Measurements from ENCODE around the gene RGP1.

The RGP1 gene, protein sequence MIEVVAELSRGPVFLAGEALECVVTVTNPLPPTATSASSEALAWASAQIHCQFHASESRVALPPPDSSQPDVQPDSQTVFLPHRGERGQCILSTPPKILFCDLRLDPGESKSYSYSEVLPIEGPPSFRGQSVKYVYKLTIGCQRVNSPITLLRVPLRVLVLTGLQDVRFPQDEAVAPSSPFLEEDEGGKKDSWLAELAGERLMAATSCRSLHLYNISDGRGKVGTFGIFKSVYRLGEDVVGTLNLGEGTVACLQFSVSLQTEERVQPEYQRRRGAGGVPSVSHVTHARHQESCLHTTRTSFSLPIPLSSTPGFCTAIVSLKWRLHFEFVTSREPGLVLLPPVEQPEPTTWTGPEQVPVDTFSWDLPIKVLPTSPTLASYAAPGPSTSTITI
- total RNA-seq: 18.6 to 48.6 (median 26.8) reads per million in 17 experiments

DNA sequence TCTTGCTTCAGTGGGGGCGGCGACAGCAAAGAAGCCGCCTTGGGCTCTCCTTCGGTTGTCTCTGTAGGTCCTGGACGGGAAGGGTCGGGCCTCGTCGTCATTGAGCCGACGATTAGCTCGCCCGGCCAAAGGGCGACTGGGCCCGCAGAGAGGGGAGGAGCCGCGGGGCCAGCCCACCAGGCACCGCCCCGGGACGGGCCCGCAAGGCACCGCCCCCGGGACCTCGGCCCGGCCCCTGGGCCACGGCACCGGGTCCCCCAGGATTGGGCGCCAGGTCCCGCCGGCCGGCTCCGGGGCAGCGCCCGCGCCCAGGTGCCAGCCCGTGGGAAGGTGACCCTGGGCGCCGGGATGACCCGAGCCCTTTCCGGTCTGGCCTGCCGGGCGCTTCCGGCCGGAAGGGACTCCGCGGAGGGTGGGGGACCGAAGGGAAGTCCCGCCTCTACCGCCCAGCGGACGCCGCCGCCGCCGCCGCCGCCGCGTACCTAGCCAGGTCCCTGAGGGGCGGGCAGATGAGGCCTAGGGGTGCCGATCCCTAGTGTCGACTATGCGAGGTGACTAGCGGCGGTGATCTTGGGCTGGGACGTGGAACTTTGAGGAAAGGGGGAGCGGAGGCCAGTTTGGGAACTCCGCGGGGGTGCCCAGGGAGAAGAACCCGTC lies at the start of gene RGP1, which contains the start of gene GBA2:
TSS of gene RGP1 (plus strand) at position 430 of the 657 bp plus-strand sequence. CDS start 469 bp downstream, outside the sequence.
TSS of gene GBA2 (minus strand) at position 371 of the 657 bp plus-strand sequence. CDS start 524 bp downstream, outside the sequence.
- DNase-seq: peak; percentile 76 to 94 (median 86)

GRCh38 chr9:35700031-35700430 lies 49.1 kb upstream of the RGP1 start:
- DNase-seq: no peak

- no peak for DNase-seq
Measured at GRCh38 chr9:35700942-35701341, 48.1 kb upstream of the RGP1 start.

DNA sequence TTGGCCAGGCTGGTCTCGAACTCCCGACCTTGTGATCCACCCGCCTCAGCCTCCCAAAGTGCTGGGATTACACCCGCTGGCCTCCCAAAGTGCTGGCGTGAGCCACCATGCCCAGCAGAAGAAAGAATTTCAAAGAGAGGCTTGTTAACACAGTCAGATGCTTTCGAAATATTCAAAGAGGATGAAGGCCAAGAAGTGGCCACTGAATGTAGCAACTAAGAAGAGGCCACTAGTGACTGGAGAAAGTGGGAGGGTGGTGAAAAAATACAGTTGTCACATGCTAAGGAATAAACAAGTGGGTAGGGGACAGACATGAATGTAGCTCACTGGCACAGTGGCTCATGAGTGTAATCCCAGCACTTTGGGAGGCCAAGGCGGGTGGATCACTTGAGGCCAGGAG lies 46.4 kb upstream of the RGP1 start:
- DNase-seq: peak in 3 of 4 experiments; percentile 24 to 54 (median 46)

- no peak for DNase-seq
Measured at GRCh38 chr9:35703906-35704672, 45.0 kb upstream of the RGP1 start.

GRCh38 chr9:35705372-35705771 lies 43.7 kb upstream of the RGP1 start:
- DNase-seq: peak in 1 of 4 experiments; percentile 20

DNA sequence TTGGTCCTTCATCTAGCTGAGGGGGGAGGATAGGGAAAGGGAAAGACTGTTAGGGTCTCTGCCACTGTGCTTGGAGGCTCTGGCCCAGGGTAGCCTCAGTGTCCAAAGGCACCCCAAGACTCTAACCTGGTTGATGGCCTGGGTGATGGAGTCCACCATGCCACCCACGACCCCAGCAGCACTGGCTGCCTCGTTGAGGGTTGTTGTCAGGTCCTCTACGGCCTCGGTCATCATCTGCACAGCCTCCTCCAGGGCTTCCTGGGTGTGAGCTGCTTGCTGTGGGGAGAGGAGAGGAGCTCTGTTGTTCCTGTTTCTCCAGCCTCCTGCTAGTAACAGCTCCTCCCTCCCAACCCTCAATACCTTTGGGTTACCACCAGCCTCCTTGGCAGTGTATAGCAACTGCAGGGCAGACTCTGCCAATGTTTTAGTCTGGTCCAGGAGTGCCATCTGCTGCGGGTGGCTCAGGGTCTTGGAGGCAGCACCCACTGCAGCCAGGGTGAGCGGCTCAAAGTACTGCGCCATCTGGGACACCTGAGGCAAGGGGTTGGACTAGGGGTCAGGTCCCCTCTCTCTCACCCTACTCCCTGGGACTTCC lies 43.2 kb upstream of the RGP1 start:
- DNase-seq: no peak

DNA sequence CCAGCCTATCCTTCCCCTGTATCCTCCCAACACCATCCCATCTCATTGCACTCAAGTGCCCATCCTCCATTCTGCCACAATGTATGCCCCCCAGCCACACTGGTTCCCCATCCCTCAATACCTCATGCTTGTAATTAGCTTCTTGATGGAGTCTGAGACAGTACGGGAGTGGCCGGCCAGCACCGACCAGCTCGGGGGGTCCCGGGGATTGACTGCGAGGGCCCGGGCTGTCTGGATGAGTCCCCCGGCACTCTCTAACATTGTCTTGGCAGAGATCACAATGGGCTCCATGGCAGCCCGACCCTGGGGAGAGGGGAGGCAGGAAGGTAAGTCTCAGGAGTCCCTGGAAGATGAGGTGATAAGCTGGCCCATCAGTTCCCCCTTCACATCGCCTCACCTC lies 42.1 kb upstream of the RGP1 start:
- no peak for DNase-seq

DNA sequence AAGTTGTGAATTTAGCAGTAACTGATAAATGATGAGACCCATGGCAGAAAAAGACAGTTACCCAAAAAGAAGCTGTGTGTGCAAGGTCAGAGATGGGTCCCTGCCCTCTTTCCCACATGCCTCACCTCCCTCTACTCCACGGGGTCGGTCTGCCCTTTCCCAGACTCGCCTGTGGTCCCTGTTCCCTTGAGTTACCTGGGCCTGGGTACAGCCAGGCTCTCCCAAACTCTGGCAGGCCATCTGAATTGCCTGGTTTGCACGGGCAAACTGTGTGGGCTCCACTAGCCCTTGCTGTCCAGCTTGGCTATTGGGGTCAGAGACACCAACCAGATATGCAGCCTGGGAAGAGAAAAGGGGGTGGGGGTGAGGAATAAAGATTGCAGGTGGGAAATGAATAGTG lies 40.9 kb upstream of the RGP1 start:
- DNase-seq: no peak

DNA sequence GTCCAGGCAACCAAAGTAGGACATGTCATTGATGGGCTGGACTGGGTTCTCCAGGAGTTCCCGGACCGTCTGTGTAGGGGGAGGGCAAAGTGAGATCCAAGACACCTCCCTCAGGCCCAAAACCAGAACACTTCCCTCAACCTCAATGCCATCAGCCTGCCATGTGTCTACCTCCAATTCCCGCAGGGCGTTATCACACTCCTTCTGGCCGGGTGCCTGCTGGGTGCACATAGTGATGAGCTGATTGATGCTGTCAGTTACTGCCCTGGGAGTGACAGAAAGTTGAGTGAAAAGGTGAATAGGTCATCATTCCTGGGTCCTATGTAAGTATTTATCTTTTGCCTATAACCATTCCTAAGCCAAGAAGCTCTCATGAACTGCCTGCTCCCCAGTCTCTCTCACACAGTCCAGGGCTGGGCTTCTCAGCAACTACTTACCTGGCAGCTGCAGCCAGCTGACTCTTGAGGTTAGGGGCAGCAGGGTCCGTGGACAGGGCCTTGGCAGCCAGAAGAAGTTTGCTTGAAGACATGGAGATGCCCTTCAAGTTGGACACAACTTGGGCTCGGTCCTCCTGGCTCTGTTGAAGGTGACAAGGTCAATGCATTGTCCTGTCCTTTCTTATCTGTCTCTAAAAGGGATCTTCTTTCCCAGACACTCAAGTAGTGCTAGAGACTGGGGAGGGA lies 38.1 kb upstream of the RGP1 start:
- DNase-seq: no peak

GRCh38 chr9:35711501-35712428 lies 37.3 kb upstream of the RGP1 start:
- no peak for DNase-seq

DNA sequence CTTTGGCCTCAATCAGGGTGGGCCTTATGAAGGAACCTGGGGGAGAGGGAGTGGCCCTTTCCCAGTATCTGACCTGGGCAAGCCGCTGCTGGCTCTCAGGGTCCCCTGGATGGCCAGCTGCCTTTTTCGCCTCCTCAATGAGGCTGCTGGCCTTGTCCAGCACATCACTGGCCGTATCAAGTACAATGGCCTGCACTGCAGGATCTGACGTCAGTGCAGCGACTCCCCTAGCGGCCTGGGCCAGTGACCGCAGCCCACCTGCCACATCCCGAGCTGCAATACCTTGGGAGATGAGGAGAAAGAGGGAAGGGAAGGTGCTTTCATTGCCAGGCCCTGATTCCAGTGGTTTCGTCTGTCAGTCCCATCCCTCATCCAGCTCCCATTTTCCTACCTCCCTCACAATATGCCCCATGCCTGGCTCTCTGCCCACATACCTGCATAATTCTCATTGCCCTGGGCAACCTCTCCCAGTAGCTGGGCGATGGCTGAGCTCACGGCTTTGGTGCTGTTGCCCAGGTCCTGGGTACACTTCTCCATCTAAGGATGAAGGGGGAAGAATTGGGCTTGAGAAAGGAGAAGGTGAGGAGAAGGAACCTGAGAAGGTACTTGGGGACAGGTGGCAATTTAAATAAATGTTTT lies 36.2 kb upstream of the RGP1 start:
- no peak for DNase-seq

GRCh38 chr9:35713578-35713977 lies 35.5 kb upstream of the RGP1 start:
- no peak for DNase-seq

DNA sequence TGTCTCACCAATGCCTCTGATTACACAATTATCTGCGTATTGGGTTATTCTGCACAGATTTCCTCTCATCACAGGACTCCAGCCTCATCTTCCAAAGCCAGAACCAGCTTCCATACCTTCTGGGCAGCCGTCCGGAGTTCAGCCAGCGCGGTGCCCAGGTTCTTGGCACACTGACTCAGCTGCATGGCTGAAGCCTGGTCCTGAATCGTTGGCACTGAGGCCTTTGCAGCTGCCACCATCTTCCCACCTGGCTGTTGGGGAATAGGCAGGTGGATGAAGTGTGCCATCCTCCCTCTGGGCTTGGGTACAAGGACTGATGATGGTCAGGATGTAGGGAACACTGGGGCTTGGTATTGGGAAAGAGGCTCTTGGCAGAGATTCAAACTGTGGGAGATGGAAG lies 35.0 kb upstream of the RGP1 start:
- no peak for DNase-seq

DNA sequence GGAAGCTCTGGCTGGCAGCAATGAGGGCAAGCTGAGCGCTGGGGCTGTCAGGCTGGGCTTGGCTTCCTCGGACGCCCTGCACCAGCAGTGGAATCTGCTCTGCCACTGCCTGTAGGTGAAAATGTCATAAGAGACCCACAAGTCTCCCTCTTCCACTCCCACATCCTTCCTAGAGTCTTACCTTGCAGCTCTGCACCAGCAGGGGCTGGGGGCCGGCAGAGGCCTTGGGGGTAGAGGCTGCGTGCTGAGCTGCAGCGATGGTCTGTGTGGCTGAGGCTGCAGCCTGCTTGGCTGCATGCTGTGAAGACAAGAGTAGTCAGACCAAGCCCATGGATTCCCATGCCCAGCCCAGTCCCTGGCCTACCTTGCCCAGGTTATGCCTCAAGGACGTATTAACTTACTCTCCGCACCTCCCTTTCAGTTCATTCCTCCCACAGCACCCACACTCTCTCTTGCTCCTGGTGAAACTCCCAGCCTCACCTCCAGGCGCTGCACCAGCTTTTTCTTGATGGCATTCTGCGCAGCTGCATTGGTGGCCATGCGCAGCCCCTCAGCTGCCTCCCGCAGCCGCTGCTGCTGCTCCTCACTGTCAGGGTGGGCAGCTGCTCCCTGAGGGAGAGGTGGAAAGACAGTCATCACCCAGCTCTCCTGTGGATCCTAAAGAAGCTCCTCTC lies 34.4 kb upstream of the RGP1 start:
- DNase-seq: no peak

DNA sequence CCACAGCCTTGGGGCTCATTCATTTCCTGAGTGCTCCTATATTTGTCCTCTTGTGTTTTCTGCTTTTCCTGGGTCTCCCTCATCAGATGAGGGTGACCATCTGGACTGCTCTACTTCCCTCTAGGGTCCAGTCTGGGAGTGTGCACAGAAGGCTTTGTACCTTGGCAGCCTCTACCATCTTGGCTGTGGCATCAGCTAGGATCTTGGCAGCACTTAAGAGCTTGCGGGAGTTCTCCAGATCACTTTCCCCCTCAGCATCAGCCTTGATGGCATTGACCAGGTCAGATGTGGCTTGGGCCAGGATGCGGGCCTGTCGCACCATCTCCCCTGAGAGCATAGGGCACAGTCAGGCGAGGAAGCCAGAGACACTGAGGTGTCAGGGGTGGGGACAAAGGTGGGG lies 32.9 kb upstream of the RGP1 start:
- DNase-seq: no peak

DNA sequence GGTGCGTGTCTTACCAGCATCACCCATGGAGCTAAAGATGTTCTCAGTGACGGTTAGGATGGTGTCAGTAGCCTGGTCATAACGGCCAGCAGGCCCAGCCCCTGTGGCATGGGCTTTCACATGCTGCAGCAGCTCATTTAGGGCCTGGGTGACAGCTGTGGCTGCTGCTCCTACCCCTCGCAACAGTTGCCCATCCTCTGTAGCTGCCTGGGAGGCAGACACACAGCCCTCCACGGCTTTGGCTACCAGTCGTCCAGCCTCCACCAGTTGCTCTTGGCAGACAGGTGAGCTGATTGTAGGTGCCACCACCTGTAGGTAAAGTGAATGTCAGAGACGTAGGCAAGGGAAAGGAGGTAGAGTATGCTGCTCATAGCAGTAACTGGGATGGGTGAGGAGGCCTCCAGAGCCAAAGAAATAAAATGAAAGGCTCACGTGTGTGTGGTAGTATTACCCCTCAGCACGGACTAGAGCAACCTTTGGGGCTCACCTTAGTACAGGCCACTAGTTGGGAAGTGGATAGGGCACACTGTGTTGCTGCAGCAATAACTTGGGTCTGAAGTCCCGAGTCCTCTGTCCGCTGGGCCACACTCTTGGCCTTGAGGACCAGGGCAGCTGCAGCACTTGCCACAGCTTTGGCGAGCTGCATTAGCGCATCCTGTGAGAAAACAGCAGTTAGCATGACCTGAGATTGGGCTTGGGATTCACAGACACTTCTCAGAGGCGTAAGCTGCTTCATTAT lies 31.8 kb upstream of the RGP1 start:
- no peak for DNase-seq

- DNase-seq: peak; percentile 53 to 78 (median 73)
Measured at GRCh38 chr9:35718721-35719511, 30.2 kb upstream of the RGP1 start.

Measured in suppressor macrophage (primary cell).